GM21619 (cell line): ENCODE measurements around the gene ARTN.

Experiments
- ATAC-seq: cut with Tn5 transposase; IDR thresholded peaks from one replicate; pipeline ENCODE4 v1.9.1; 2021; ENCODE audit not compliant: unreplicated experiment

ARTN gene

GRCh38 chr1:43983253-43983899 lies 49.8 kb downstream of the ARTN start:
- no peak for ATAC-seq

GRCh38 chr1:43984855-43985254 lies 51.3 kb downstream of the ARTN start:
- ATAC-seq = no peak

- no peak for ATAC-seq
Observed at GRCh38 chr1:43985984-43986595, 52.5 kb downstream of the ARTN start.

GRCh38 chr1:43986712-43987111 lies 53.1 kb downstream of the ARTN start:
- no peak for ATAC-seq
